ENCODE results near the gene CENPO.

Gene CENPO

GRCh38 chr2:24839729-24840128 lies 46.5 kb downstream of the CENPO start:
- DNase-seq (ENCODE audit: low spot score), result no peak

- no peak for DNase-seq (ENCODE audit: low spot score)
These were observed 47.1 kb downstream of the CENPO start for GRCh38 chr2:24840164-24840869.

GRCh38 chr2:24840962-24841945 lies 48.0 kb downstream of the CENPO start:
- DNase-seq (ENCODE audit: low spot score), result no peak

- DNase-seq (ENCODE audit: low spot score), result no peak
These were observed 49.1 kb downstream of the CENPO start for GRCh38 chr2:24842081-24843050.

GRCh38 chr2:24843330-24843860 lies 50.2 kb downstream of the CENPO start:
- DNase-seq (ENCODE audit: low spot score), result no peak

- no peak for DNase-seq (ENCODE audit: low spot score)
These were observed 50.9 kb downstream of the CENPO start for GRCh38 chr2:24844023-24844685.

GRCh38 chr2:24845691-24846090 lies 52.5 kb downstream of the CENPO start:
- no peak for DNase-seq (ENCODE audit: low spot score)

- DNase-seq (ENCODE audit: low spot score), result no peak
These were observed 57.7 kb downstream of the CENPO start for GRCh38 chr2:24850944-24851343.

GRCh38 chr2:24852026-24852425 lies 58.8 kb downstream of the CENPO start:
- DNase-seq (ENCODE audit: low spot score), result no peak

- DNase-seq (ENCODE audit: low spot score), result no peak
These were observed 59.3 kb downstream of the CENPO start for GRCh38 chr2:24852431-24853020.

- no peak for DNase-seq (ENCODE audit: low spot score)
These were observed 59.8 kb downstream of the CENPO start for GRCh38 chr2:24853046-24853445.

GRCh38 chr2:24853996-24854395 lies 60.8 kb downstream of the CENPO start:
- no peak for DNase-seq (ENCODE audit: low spot score)

GRCh38 chr2:24855022-24855622 lies 61.9 kb downstream of the CENPO start:
- no peak for DNase-seq (ENCODE audit: low spot score)

- no peak for DNase-seq (ENCODE audit: low spot score)
These were observed 62.5 kb downstream of the CENPO start for GRCh38 chr2:24855726-24856125.

- DNase-seq (ENCODE audit: low spot score), result no peak
These were observed 63.6 kb downstream of the CENPO start for GRCh38 chr2:24856791-24857211.

- no peak for DNase-seq (ENCODE audit: low spot score)
These were observed 64.5 kb downstream of the CENPO start for GRCh38 chr2:24857746-24858145.

GRCh38 chr2:24858996-24859395 lies 65.8 kb downstream of the CENPO start:
- DNase-seq (ENCODE audit: low spot score), result no peak

GRCh38 chr2:24859968-24860600 lies 66.9 kb downstream of the CENPO start:
- DNase-seq (ENCODE audit: low spot score), result no peak

GRCh38 chr2:24860631-24861030 lies 67.4 kb downstream of the CENPO start:
- DNase-seq (ENCODE audit: low spot score), result no peak

- DNase-seq (ENCODE audit: low spot score), result no peak
These were observed 68.3 kb downstream of the CENPO start for GRCh38 chr2:24861500-24861899.

Data from kidney tubule cell (primary cell).